Measurements from ENCODE around the gene FAM149A. TPM values are rescaled to one million over a fixed set of nuclear protein-coding genes. Genes with fewer than 3 reads are reported as not detected.

The FAM149A gene
- total RNA-seq, 4 donors from 2014 or later: 10.2 to 19.8 (median 14.3) TPM

GRCh38 chr4:186203406-186203805 lies 98.9 kb downstream of the FAM149A start:
- TF ChIP-seq CTCF (IDR thresholded peaks at IDR 0.05; ENCODE audit: low read depth): no peak

GRCh38 chr4:186204103-186204559 lies 99.6 kb downstream of the FAM149A start:
- TF ChIP-seq CTCF (IDR thresholded peaks at IDR 0.05; ENCODE audit: low read depth): no peak

- TF ChIP-seq CTCF (IDR thresholded peaks at IDR 0.05; ENCODE audit: low read depth): no peak
Observed at GRCh38 chr4:186204686-186205085, 100.2 kb downstream of the FAM149A start.

- no peak for TF ChIP-seq CTCF (IDR thresholded peaks at IDR 0.05; ENCODE audit: low read depth)
Observed at GRCh38 chr4:186205156-186205555, 100.7 kb downstream of the FAM149A start.

GRCh38 chr4:186216465-186217024 lies 112.0 kb downstream of the FAM149A start:
- TF ChIP-seq CTCF (IDR thresholded peaks at IDR 0.05; ENCODE audit: low read depth): no peak

GRCh38 chr4:186217733-186218293 lies 113.3 kb downstream of the FAM149A start:
- no peak for TF ChIP-seq CTCF (IDR thresholded peaks at IDR 0.05; ENCODE audit: low read depth)

GRCh38 chr4:186221624-186222023 lies 117.1 kb downstream of the FAM149A start:
- no peak for TF ChIP-seq CTCF (IDR thresholded peaks at IDR 0.05; ENCODE audit: low read depth)

Small RNA genes lying within 50 kb of the gene (small RNA-seq; reads per million reads assigned to genes)
- gene RF00322: not detected

Other genes starting within 250 kb of the FAM149A start
- gene TLR3, start 35.5 kb upstream of the FAM149A start, total RNA-seq: 10 to 100 TPM in 2 of 4 donors, 1 to 10 TPM in 2; 4.1 to 12.2 (median 8.1) TPM
- 10 to 100 TPM; 22.2 to 36.4 (median 31.9) TPM for gene CYP4V2, start 86.9 kb downstream of the FAM149A start, total RNA-seq
- gene KLKB1, start 122.8 kb downstream of the FAM149A start, total RNA-seq: under 1 TPM in 2 of 4 donors, not detected in 2; 0.66 to 0.68 TPM
- gene F11, start 161.5 kb downstream of the FAM149A start, total RNA-seq: not detected

All from subcutaneous adipose tissue (tissue), 4 donors.